ENCODE measurements around the gene CELF3. TPM values are rescaled to one million over a fixed set of nuclear protein-coding genes. Genes with fewer than 3 reads are reported as not detected.

Gene CELF3
- total and polyA plus RNA-seq, 9 of the 15 experiments (the other 6 are each of a cell fraction or from before 2014, with no cell fraction given) = not detected

DNA sequence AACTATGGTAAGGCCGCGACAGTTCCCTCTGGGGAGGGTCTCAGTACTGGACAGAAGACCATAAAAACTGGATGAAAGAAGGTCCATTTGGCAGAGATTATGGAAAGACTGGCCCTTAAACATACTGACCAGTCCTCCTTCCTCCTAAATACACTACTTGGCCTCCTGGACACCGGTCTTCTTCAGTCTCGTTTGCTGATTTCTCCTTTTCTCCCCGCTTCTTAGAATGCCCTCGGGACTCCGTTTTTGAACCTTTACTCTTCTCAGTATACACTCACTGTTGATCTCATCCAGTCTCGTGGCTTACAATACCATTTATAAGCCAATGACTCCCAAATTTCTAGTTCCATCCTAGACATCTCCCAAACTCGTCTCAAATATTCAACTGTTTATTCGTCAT is 47.4 kb upstream of the CELF3 start:
- H3K4me2 ChIP-seq (ENCODE audit: insufficient read depth, low read length) = peak overlapping the region; percentile 93
- intact Hi-C loops (cut with micrococcal nuclease) (no loop called here), in situ Hi-C loops (cut with MboI) (no loop called here)
- no peaks in the 10 kb centered on the region for H3K27me3 ChIP-seq (ENCODE audit: control insufficient read depth in 2 of 2, insufficient read depth in 2 of 2, low read length in 2 of 2)
- no peaks in the 10 kb centered on the region for H3K9me1 ChIP-seq (ENCODE audit: control insufficient read depth, insufficient read depth, low read length)
- peaks cover 23% of the 10 kb centered on the region; the same call in 2 of the 3 replicates for H3K79me2 ChIP-seq (ENCODE audit: control insufficient read depth, insufficient read depth, low read length)
- CTCF ChIA-PET (ENCODE audit: low intra/inter-chr PET ratio) = no interaction called here
- BruUV-seq (replicated peaks) = no TSS peak
- H3K9me3 ChIP-seq (replicated peaks; ENCODE audit: control insufficient read depth, insufficient read depth, low read depth, low read length) = no peaks in the 10 kb centered on the region
- peaks cover 3 to 11% of the 10 kb centered on the region in 2 experiments; a peak in 2 of 5 replicates for H3K4me1 ChIP-seq (replicated peaks in 1 of 2; ENCODE audit: control insufficient read depth in 2 of 2, insufficient read depth in 2 of 2, low read length in 2 of 2)
- peaks cover 32% of the 10 kb centered on the region; the same call in 2 of the 3 replicates for H3K36me3 ChIP-seq (ENCODE audit: control insufficient read depth, insufficient read depth, low read length)
- TF ChIP-seq ARHGAP35 (IDR thresholded peaks at IDR 0.05; ENCODE audit: partially characterized antibody) (no peak), MAZ (CRISPR knock-in tag; conservative IDR thresholded peaks at IDR 0.05 in 1 of 2, IDR thresholded peaks at IDR 0.05 in 1 of 2) (no peak)
- 11% methylated on average over 10 of the region's 10 CpGs for WGBS (ENCODE audit: insufficient coverage, low coverage, missing lambda C conversion rate)
- POLR2A ChIA-PET = interaction anchor here (1.0 to 2.9 kb wide), 3 partner anchors 11 to 21 kb away, joined by 3 to 13 read pairs (median 3); no protein-coding TSS in a partner anchor
- DNase-seq (ENCODE audit: extremely low read depth in 1 of 4, low spot score in 3 of 4) (peak in 2 of 4 experiments; percentile 23 to 28), ATAC-seq (peak; percentile 19), FAIRE-seq (peak; percentile 60)
- H2AFZ ChIP-seq (ENCODE audit: low read depth, low read length) = peak overlapping the region; percentile 97
- peak overlapping the region; percentile 88 for H3K27ac ChIP-seq (ENCODE audit: extremely low read depth, low read depth, low read length)
- peak overlapping the region; percentile 95 for H3K4me3 ChIP-seq
- peak overlapping the region; percentile 94 to 96 for H3K9ac ChIP-seq (ENCODE audit: insufficient read depth in 1 of 2, low read depth in 2 of 2, low read length in 2 of 2)
- H4K20me1 ChIP-seq (replicated peaks; ENCODE audit: control insufficient read depth, insufficient read depth, low read length) = no peaks in the 10 kb centered on the region

DNA sequence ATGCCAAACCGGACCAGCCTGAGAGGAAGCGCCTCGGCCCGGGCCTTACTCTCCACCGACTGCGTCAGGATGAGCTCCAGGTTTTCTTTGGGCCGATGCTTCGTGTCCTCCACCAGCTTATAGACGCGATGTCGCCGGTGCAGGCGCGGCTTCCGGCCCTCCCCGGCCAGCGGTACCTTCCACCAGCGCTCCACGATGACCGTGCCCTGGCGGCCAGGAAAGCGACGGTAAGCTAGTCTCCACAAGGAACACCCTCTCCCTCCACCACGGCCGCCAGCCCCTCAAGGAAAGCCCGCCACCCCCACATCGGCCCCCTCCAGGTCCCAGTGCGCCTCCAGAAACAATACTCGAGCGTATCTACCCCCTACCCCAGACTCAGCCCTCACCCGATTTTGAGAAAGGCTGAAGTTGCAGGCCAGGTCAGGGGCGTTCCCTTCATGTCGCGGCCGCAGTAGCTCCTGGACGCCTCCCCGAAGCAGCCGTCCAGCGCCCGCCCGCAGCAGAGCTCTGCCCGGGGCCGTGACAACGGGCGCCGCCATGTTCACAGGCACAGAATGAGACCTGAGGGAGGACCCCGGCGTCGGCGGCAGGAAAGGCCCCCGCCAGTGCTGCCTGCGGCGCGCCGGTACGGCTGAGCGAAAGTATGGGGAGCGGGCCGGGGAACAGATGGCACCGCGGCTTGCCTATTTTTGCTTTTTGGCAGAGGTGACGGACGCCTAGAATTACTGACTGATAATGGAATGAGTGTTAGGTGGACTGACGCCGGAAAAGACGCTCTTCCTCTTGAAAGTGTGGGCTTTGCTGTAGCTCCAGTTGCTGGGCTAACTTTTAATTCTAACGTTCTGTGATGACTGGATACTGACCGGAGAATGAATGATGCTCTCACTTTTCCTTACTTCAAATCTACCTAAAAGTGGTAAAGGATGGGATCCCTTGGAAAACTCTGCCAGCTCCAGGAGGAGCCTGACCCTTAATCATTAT is 46.6 kb upstream of the CELF3 start, which contains the start of gene MRPL9:
TSS of gene MRPL9 (minus strand) at position 556 of the 981 bp plus-strand sequence. CDS start at position 539, 17 bp downstream.
- peak; percentile 99 for ATAC-seq
- peaks cover 36% of the 10 kb centered on the region; the same call in 2 of the 3 replicates for H3K36me3 ChIP-seq (ENCODE audit: control insufficient read depth, insufficient read depth, low read length)
- in situ Hi-C loops (cut with MboI) = no loop called here
- no peaks in the 10 kb centered on the region for H3K27me3 ChIP-seq (ENCODE audit: control insufficient read depth in 2 of 2, insufficient read depth in 2 of 2, low read length in 2 of 2)
- 1% methylated on average over 67 of the region's 68 CpGs for WGBS (ENCODE audit: insufficient coverage, low coverage, missing lambda C conversion rate)
- CTCF ChIA-PET (ENCODE audit: low intra/inter-chr PET ratio) = no interaction called here
- peak; percentile 88 to 92 (median 91) for DNase-seq (ENCODE audit: extremely low read depth in 1 of 4, low spot score in 3 of 4)
- H2AFZ ChIP-seq (ENCODE audit: low read depth, low read length) = peak within 1 kb of the TSS; percentile 97
- peak within 1 kb of the TSS; percentile 94 to 96 for H3K9ac ChIP-seq (ENCODE audit: insufficient read depth in 1 of 2, low read depth in 2 of 2, low read length in 2 of 2)
- BruUV-seq (replicated peaks) = TSS peak; percentile 98
- peak within 1 kb of the TSS; percentile 95 for H3K4me3 ChIP-seq
- POLR2A ChIA-PET = interaction anchor here (0.5 to 2.9 kb wide), 17 partner anchors 9 to 739 kb away, joined by 3 to 13 read pairs (median 3); partner anchors contain the start of genes CELF3 and TUFT1
- intact Hi-C loops (cut with micrococcal nuclease) = no loop called here
- no peaks in the 10 kb centered on the region for H4K20me1 ChIP-seq (replicated peaks; ENCODE audit: control insufficient read depth, insufficient read depth, low read length)
- FAIRE-seq = peak; percentile 80
- peaks cover 3 to 8% of the 10 kb centered on the region in 2 experiments; a peak in 2 of 5 replicates for H3K4me1 ChIP-seq (replicated peaks in 1 of 2; ENCODE audit: control insufficient read depth in 2 of 2, insufficient read depth in 2 of 2, low read length in 2 of 2)
- H3K9me1 ChIP-seq (ENCODE audit: control insufficient read depth, insufficient read depth, low read length) = no peaks in the 10 kb centered on the region
- peak within 1 kb of the TSS; percentile 93 for H3K4me2 ChIP-seq (ENCODE audit: insufficient read depth, low read length)
- H3K79me2 ChIP-seq (ENCODE audit: control insufficient read depth, insufficient read depth, low read length) = peaks cover 23% of the 10 kb centered on the region; the same call in 2 of the 3 replicates
- H3K9me3 ChIP-seq (replicated peaks; ENCODE audit: control insufficient read depth, insufficient read depth, low read depth, low read length) = no peaks in the 10 kb centered on the region
- peak within 1 kb of the TSS; percentile 88 for H3K27ac ChIP-seq (ENCODE audit: extremely low read depth, low read depth, low read length)
- TF ChIP-seq ZBED1 (IDR thresholded peaks at IDR 0.05) (no peak), ZEB2 (IDR thresholded peaks at IDR 0.05) (no peak; the same call in 1 of the 2 replicates), ZNF766 (CRISPR knock-in tag; conservative IDR thresholded peaks at IDR 0.05) (peak; percentile 66; the same call in 1 of the 2 replicates), ZNF717 (CRISPR knock-in tag; IDR thresholded peaks at IDR 0.05) (no peak), YY1 (IDR thresholded peaks at IDR 0.05; ENCODE audit: borderline replicate concordance in 1 of 3, control insufficient read depth in 1 of 3, extremely low read depth in 1 of 3, insufficient read depth in 3 of 3, insufficient read length in 1 of 3, insufficient replicate concordance in 2 of 3, low read depth in 1 of 3, low read length in 2 of 3) (peak; percentile 88 to 98 (median 96)), RBM34 (IDR thresholded peaks at IDR 0.05; ENCODE audit: borderline replicate concordance, insufficient read depth, low read length) (no peak)
- TF ChIP-seq, protein P1, sequence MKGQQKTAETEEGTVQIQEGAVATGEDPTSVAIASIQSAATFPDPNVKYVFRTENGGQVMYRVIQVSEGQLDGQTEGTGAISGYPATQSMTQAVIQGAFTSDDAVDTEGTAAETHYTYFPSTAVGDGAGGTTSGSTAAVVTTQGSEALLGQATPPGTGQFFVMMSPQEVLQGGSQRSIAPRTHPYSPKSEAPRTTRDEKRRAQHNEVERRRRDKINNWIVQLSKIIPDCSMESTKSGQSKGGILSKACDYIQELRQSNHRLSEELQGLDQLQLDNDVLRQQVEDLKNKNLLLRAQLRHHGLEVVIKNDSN (CRISPR knock-in tag; IDR thresholded peaks at IDR 0.05) = no peak
